HG03439 (cell line): ENCODE measurements around the gene ITM2C.

Experiments
- ATAC-seq: cut with Tn5 transposase; IDR thresholded peaks from one replicate; pipeline ENCODE4 v1.9.1; 2021; ENCODE audit warnings: mild to moderate bottlenecking, moderate library complexity; ENCODE audit not compliant: unreplicated experiment

Gene ITM2C, protein sequence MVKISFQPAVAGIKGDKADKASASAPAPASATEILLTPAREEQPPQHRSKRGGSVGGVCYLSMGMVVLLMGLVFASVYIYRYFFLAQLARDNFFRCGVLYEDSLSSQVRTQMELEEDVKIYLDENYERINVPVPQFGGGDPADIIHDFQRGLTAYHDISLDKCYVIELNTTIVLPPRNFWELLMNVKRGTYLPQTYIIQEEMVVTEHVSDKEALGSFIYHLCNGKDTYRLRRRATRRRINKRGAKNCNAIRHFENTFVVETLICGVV

DNA sequence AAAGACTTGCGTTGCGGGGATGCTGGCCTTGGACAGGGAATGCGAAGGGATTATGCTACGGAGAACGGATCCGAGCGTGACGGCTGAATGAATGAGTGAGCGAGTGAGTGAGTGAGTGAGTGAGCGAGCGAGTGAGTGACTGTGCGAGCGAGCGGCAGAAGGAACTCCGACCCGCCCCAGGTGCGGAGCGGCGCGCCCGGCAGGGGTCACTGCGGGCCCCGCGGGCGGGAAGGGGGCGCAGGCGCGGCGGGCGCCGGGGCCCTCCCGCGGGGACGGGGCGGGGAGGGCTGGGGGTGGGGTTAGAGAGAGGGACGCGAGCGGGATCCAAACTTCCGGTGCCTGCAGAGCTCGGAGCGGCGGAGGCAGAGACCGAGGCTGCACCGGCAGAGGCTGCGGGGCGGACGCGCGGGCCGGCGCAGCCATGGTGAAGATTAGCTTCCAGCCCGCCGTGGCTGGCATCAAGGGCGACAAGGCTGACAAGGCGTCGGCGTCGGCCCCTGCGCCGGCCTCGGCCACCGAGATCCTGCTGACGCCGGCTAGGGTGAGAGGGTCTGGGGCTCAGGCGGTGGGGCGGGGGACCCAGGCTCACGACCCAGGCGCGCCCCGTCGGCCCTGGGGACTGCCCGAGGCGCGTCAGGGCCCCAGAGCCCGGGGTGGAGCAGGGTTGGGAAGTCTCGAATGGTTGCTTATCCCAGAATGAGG is at the start of gene ITM2C:
ITM2C (plus strand) TSS at position 338 of the 702 bp plus-strand sequence; CDS start at position 422, 84 bp downstream.
- peak; percentile 62 for ATAC-seq

DNA sequence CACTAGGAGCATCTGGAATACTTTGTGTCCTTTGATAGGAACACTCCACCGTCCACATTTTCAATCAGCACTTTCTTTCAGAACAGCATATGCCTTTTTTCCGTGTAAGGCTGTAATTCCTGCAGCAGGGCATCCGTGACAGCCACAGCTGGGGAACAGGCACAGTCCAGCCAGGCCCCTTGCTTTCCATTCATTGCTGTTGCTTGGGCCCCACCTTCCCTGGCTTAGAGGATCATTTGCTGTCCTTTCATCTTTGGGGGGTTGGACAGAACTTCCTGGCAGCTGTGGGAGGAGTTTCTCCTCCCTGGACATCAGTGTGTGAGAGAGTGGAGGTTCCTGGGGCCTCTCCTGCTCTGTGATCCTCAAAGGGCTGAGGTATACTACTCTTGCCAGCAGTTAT is 49.7 kb upstream of the ITM2C start:
- ATAC-seq = no peak

DNA sequence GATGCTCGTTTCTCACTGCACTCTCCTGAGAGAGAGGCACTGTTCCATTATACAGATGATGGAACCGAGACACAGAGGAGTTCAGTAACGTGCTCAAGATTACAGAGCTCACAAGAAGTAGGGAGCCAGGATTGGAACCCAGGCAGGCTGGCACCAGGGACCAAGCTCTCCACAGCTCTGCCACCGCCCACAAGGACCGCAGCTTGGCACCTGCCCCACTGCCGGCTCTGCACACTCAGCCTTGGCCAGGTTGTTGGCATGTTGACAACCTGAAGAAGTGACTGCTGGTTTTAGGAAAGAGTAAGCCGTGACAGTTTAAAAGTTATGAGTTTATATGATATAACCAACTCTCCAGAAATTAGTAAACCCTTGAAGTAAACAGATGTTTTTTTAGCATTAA is 48.0 kb upstream of the ITM2C start:
- ATAC-seq = no peak

DNA sequence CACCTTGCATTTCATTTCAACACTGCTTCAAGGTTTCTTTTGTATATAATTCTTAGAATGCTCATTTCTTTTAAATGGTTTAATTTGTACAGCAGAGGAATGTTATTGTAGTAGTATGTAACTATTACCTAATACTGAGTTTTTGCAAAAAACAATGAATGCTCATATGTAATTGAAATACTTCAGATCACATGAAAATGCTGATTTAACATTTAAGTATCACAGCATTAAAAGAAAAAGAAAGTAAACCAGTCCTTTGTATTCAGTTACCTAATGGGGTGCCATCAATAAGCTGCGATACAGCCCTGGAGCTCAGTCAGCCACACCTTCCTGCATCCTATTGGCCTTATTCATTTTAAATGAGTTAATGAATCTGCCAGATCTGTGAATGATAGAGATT is 45.3 kb upstream of the ITM2C start:
- no peak for ATAC-seq

DNA sequence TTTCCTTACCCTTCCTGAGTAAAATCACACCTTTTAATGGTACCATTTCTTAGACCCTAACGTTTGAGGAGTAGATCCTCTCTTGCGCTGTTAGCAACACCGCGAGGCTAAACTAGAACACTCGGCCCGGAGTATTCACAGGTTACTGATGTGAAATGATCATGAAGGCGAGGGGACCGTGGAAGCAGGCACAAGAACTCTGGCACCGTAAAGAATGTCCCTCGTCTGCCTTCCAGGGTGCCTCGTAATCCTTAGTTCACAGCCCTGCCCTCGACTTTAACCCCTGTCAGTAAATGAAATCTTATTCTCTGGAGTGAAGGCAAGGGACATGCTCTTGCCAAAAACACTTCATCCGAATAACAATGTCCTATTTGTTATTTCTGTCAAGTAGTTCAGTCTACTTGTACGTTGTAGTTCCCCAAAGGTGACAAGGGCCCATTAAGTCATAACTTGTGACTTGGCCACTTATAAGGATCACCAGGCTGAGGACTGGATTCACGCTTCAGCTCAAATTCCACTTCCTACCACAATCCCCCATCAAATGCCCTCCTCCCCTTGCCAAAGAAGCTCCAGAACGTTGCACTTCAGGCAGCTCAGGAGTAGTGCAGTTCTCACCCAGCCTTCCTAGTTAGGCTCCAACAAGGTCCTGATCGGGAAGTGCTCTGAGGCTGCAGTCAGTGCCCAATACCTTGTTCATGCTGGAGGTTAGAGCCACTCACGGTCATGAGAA is 43.3 kb upstream of the ITM2C start:
- no peak for ATAC-seq

DNA sequence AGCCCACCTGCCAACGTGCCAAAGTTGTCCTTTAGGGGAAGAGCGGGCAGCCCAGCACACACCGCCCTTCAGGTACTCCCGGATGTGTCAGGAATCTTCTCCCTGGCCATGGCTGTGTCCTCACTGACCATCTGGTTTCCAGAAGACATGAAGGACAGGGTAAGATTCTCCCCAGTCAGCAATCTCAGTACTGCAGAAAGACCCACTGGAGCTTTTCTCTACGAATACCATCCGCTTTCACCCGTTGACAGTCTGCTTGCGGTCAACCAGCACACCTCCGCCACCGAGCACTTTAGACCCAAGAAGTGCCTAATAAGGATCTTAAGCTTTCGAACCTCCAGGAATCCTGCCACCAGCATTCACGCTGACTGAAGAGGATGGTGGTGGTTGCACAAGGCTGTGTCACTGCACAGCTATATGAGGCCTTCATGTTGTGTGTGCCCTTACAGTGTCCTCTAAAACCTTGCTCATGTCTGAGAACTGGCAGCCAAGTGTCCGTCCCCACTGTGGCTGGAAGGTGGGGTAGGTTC is 42.7 kb upstream of the ITM2C start:
- no peak for ATAC-seq

DNA sequence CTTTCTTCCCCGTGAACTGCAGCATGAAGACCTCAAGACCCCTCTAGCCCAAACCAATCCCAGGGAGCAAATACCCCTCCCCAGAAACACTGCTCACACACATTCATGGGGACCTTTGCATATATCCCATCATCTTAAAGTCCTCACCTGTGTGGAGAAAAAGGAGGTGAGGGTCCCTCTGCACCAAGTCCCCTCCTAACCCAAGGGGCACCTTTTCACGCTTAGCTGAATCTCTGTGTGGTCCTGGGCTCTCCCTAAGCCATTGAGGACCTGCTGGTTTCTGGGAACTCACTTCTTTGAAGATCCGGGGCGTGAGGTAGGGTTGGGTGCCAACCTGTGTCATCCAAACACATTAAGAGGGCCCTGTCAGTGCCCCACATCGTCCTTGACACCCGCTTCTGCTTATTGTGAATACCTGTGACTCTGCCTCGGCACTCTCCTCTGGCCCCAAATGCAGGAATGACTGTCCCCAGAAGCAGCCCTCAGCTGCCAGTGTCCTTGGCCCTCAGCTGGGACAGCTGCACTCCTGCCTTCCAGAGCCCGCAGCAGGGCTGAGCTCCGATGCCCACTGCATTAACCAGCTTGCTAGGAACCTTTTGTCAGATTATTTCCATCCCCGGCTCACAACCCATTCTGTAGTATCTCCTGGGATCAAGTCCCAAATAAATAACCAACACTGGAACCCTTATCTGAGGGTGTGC is 41.3 kb upstream of the ITM2C start:
- no peak for ATAC-seq

GRCh38 chr2:230824406-230824978 is 40.2 kb upstream of the ITM2C start:
- ATAC-seq = peak; percentile 49

- no peak for ATAC-seq
Observed at GRCh38 chr2:230825354-230825753, 39.4 kb upstream of the ITM2C start.

GRCh38 chr2:230827774-230828271 is 36.9 kb upstream of the ITM2C start:
- ATAC-seq = no peak

DNA sequence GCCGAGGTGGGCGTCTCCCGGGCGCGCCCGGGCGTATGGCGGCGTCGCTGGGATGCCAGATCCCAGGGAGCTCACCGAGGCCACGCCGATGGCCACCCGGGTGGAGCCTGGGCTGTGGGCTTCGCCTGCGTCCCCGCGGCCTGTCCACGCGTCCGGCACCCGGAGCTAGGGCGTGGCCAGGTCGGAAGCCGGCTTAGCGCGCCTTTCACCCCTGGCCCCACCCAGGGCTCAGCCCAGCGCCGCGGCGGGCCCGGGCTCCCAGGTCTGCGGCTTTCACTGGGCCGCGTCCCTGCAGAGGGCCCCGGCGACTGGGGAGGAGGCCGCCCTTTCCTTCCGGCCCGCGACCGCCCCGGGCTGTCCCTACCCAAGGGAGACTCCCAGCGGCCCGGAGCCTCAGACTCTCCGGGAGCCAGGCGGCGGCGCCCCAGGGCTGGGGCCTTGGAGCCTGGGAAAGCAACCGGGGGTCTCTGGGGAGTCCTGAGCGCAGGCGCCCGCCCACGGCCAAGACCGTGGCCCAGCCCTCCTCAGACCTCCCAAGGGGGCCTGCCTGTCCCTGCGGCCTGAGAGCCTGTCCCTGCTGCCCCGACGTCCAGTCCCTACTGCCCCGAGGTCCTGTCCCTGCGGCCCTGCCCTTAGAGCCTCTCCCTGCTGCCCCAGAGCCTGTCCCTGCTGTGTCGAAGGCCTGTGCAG is 36.3 kb upstream of the ITM2C start:
- ATAC-seq = no peak

GRCh38 chr2:230829293-230829692 is 35.4 kb upstream of the ITM2C start:
- ATAC-seq = no peak

GRCh38 chr2:230829959-230830358 is 34.8 kb upstream of the ITM2C start:
- ATAC-seq = no peak

DNA sequence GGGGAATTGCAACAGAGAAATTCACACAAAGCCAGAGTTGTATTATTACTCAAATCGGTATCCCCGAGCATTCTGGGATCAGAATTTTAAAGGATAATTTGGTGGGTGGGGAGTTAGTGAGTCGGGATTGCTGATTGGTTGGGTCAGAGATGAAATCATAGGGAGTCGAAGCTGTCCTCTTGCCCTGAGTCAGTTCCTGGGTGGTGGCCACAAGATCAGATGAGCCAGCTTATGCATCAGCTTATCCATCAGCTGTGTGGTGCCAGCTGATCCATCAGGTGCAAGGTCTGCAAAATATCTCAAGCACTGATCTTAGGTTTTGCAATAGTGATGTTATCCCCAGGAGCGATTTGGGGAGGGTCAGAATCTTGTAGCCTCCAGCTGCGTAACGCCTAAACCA is 34.3 kb upstream of the ITM2C start:
- no peak for ATAC-seq

GRCh38 chr2:230840301-230840700 is 24.4 kb upstream of the ITM2C start:
- no peak for ATAC-seq

DNA sequence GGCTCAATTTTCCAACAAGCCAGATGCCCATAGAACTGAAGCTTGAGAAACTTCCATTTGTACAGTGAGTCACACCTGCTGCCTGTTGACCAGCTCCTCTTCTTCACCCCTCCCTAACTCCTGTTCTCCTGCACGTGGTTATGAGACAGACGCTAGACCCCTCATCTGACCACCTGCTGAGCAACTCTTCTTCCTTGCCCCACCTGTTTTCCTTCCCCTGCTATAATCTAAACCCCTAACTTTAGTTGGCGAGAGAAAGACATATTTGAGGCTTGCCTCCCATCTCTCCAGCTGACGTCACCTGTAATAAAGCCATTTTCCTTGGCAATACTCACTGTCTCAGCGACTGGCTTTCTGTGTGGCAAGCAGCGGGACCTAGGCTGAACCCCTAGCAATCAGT is 22.3 kb upstream of the ITM2C start:
- no peak for ATAC-seq

- ATAC-seq = no peak
Observed at GRCh38 chr2:230843132-230843531, 21.6 kb upstream of the ITM2C start.

DNA sequence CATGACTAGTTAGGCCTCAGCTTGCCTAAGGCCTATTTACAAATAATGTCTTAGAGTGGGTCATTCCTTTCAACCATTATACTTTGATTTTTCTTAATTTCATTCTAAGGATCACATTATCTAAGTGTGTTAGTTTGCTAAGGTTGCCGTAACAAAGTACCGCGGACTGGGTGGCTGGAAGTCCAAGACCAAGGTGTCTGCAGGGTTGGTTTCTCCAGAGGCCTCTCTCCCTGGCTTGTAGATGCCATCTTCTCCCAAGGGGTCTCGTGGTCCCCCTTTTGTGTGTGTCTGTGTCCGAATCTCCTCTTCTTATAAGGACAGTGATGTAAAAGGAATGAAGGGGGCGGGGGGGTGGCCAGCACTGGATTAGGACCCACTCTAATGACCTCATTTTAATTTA is 18.4 kb upstream of the ITM2C start:
- ATAC-seq = no peak

- peak; percentile 79 for ATAC-seq
Observed at GRCh38 chr2:230847883-230848388, 16.8 kb upstream of the ITM2C start.
